Progenitor cell of endocrine pancreas (in vitro differentiated cells): ENCODE data around the gene TSFM. TPM values are rescaled to one million over a fixed set of nuclear protein-coding genes. Genes with fewer than 3 reads are reported as not detected.

Source experiments
- DNase-seq: peaks from one replicate; pipeline ENCODE4 v3.0.0; 2021; ENCODE audit warnings: low spot score; ENCODE audit not compliant: unreplicated experiment
- H3K27ac Mint-ChIP-seq: 2 replicates; pipeline ENCODE4 v1.8.0; 2021; ENCODE audit warnings: mild to moderate bottlenecking, moderate library complexity, mixed read lengths
- H3K27me3 Mint-ChIP-seq: 2 replicates; pipeline ENCODE4 v1.8.0; 2021; ENCODE audit warnings: mixed read lengths
- H3K36me3 Mint-ChIP-seq: 2 replicates; pipeline ENCODE4 v1.8.0; 2022; ENCODE audit warnings: mixed read lengths; ENCODE audit not compliant: insufficient read depth
- H3K4me1 Mint-ChIP-seq: 2 replicates; pipeline ENCODE4 v1.8.0; 2021; ENCODE audit warnings: low read depth, mixed read lengths
- H3K4me3 Mint-ChIP-seq: 2 replicates; pipeline ENCODE4 v1.8.0; 2021; ENCODE audit warnings: low read depth, mild to moderate bottlenecking, moderate library complexity, mixed read lengths
- H3K9me3 Mint-ChIP-seq: 2 replicates; pipeline ENCODE4 v1.8.0; 2021; ENCODE audit warnings: low read depth, mixed read lengths
- CTCF ChIP-seq: fragments of 200-600 bp; sonication (generic); IDR thresholded peaks from one replicate; pipeline ENCODE4 v1.5.0; 2021; ENCODE audit warnings: antibody characterized with exemption, mild to moderate bottlenecking; ENCODE audit not compliant: unreplicated experiment
- total RNA-seq: library from RNA; stranded (reverse); gene quantifications from 2 replicates; pipeline ENCODE4 v1.2.1, GENCODE V29; 2021

TSFM gene
- total RNA-seq, 1 donor from 2014 or later: 25.7 TPM

DNA sequence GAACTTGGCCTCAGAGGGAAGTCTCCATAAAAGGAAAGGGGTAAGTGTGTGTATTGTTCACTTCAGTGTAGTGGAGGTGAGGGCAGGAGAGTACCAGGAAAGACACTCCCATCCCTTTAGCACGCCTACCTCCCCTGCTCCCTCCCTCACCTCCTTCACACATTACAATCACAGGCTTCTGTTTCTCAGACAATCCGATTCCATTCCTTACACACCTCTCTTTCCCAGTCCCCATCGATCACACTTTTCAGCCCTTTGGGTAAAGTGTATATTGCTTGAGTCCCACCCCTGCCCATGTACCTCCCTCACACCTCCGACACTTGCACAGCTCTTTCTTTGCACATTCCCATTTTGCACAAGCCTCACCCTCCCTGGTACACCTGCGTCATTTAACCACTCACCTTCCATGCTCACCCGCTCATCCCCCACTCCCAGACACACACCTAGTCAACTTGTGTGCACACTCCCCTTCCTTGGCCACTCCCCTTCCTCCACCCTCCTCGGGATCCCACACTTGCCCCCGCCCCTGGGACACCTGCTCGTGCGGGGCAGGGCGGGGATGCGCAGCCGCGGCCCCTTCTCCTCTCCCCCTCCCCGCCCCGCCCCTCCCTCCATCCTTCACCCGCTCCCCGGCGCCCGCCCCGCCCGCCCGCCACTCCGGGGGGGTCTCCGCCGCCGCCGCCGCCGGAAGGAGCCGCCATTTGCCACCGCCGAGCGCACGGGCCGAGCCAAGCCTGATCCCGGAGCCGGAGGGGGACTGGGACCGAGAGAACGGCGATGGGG is 28.0 kb upstream of the TSFM start, which contains the start of gene MARCHF9:
MARCHF9 (plus strand) TSS at position 693 of the 783 bp plus-strand sequence. CDS start 426 bp downstream, outside the sequence.
- TF ChIP-seq CTCF: no peak
- peak within 1 kb of the TSS; percentile 94 for H3K4me3 Mint-ChIP-seq
- H3K27me3 Mint-ChIP-seq: no peaks in the 10 kb centered on the region

GRCh38 chr12:57755194-57755453 is 27.5 kb upstream of the TSFM start:
- Mint-ChIP-seq H3K27ac (no peak overlapping the region), H3K27me3 (no peaks in the 10 kb centered on the region), H3K36me3 (peaks cover 24% of the 10 kb centered on the region), H3K4me3 (peak overlapping the region; percentile 94), H3K4me1 (peaks cover 36% of the 10 kb centered on the region), H3K9me3 (no peaks in the 10 kb centered on the region)
- no peak for TF ChIP-seq CTCF
- DNase-seq: no peak

More for the DNA sequence above, 28.0 kb upstream of the TSFM start, which contains the start of gene MARCHF9:
- no peak for DNase-seq
- Mint-ChIP-seq H3K9me3 (no peaks in the 10 kb centered on the region), H3K27ac (peak within 1 kb of the TSS; percentile 96), H3K4me1 (peaks cover 36% of the 10 kb centered on the region), H3K36me3 (peaks cover 21% of the 10 kb centered on the region)

- H3K9me3 Mint-ChIP-seq: no peaks in the 10 kb centered on the region
- TF ChIP-seq CTCF: no peak
These were observed 26.9 kb upstream of the TSFM start for GRCh38 chr12:57755454-57756372.

DNA sequence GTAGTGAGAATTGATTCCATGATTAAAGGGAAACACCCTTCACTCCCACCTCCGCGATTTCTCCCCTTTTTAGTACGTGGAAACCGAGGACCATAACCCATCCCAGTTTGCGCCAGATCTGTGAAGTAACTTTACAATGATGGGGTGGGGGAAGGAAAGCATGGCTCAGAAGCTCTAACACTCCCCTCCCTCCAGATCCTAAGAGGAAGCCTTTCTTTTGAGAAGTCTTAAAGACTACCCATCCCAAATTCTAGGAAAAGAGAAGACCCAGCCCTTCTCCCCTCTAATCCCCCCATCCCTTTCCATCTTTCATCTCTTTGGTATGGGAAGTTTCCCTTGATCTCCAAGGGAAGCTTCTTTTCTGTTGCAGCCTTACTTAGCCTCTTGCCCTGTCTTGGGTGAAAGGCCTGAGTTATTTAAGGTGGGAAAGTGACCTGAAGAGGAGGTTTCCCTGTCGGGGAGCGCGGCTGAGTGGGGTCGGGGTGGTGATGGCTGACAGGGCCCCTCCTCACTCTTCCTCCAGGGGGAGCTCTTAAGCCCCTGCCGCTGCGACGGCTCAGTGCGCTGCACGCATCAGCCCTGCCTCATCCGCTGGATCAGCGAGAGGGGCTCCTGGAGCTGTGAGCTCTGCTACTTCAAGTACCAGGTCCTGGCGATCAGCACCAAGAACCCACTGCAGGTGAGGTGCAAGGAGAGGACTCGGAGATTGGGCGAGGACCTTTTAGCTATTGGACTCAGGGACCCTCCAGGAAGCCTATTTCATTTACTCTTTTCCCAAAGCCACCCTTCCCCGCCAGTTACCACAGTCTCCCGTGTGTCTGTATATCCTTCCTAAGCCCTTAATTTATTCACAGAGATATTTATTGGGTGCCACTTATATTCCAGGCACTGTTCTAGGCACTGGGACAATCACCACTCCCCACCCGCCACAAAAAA is 25.9 kb upstream of the TSFM start:
- peak overlapping the region; percentile 90 for H3K27ac Mint-ChIP-seq
- H3K27me3 Mint-ChIP-seq: no peaks in the 10 kb centered on the region
- H3K36me3 Mint-ChIP-seq: peaks cover 15% of the 10 kb centered on the region
- H3K4me1 Mint-ChIP-seq: peaks cover 30% of the 10 kb centered on the region
- peak overlapping the region; percentile 81 for H3K4me3 Mint-ChIP-seq
- peak; percentile 78 for TF ChIP-seq CTCF
- no peaks in the 10 kb centered on the region for H3K9me3 Mint-ChIP-seq
- DNase-seq: no peak

More at GRCh38 chr12:57755454-57756372, 26.9 kb upstream of the TSFM start:
- DNase-seq: no peak
- Mint-ChIP-seq H3K27me3 (no peaks in the 10 kb centered on the region), H3K27ac (peak overlapping the region; percentile 90), H3K36me3 (peaks cover 20% of the 10 kb centered on the region), H3K4me3 (peak overlapping the region; percentile 81), H3K4me1 (peaks cover 36% of the 10 kb centered on the region)

GRCh38 chr12:57757771-57758170 is 24.8 kb upstream of the TSFM start:
- Mint-ChIP-seq H3K4me3 (no peak overlapping the region), H3K9me3 (no peaks in the 10 kb centered on the region), H3K36me3 (peaks cover 15% of the 10 kb centered on the region), H3K27ac (no peak overlapping the region), H3K4me1 (peaks cover 25% of the 10 kb centered on the region), H3K27me3 (peaks cover 6% of the 10 kb centered on the region)
- no peak for TF ChIP-seq CTCF
- no peak for DNase-seq
